SHP77 treated with DMSO at 0.1 percent for 48 hours (cell line): ENCODE data around the gene EXOC3.

Experiments
- DNase-seq: peaks from one replicate; lab custom pipeline; 2025; lab: John Stamatoyannopoulos, UW

Gene EXOC3

DNA sequence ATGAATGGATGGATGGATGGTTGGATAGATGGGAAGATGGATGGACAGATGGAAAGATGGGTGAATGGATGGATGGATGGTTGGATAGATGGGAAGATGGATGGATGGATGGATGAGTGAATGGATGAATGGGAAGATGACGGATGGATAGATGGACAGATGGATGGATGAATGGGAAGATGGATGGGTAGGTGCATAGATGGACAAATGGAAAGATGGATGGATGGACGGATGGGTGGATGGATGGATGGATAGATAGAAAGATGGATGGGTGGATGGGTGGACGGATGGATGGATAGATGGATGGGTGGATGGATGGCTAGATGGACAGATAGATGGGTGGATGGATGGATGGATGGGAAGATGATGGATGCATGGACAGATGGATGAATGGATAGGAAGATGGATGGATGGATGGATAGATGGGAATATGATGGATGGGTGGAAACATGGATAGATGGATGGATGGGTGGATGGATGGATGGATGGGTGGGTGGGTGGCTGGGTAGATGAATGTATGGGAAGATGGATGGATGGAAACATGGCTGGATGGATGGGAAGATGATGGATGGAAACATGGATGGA lies 16.5 kb upstream of the EXOC3 start:
- DNase-seq, result no peak

DNA sequence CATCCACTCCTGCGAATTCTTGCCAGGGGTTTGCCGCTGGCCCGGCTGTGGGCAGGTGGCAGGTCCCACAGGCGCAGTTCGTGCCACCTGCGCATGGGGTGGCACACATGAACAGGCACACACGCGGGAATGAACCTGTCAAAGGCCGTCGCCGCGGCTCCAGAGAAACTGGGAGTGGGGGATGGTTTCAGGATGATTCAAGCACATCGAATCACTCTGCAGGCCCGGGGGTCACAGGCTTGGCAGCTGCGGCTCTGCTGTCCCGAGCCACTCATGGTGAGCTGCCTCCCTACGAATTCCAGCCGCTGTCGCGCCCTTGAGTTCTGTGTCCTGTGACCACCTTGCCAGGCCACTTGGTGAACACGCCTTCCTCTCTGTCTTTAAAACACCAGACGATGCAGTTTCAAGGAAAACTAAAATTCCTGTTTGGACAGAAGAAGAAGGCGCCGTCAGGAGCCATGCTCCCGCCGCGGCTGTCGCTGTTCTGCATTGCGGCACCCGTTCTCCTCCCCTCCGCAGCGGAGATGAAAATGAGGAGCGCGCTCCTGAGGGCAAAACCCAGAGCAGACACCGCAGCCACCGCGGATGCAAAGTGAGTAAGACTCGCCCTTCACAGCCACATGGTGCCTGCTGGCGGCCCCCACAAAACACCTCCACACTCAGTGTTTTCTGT lies 15.4 kb upstream of the EXOC3 start:
- no peak for DNase-seq

DNA sequence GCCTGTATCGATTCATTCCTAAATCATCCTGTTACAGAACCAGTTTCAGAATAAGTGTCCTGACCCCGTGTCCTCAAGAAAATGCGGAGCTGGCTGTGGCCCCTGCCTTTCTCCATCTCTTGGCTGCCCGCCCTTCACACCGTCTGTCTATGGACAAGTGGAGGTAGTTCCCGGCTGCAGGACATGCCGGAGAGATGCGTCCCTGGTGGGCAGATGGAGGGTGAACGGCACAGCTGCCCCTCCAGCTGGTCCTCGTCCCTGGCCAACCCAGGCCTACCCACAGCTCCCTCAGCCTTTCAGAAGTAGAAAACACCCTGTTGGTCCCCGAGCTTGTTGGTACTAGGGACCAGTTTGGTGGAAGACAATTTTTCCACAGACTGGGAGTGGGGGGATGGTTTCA lies 14.8 kb upstream of the EXOC3 start:
- DNase-seq, result no peak

DNA sequence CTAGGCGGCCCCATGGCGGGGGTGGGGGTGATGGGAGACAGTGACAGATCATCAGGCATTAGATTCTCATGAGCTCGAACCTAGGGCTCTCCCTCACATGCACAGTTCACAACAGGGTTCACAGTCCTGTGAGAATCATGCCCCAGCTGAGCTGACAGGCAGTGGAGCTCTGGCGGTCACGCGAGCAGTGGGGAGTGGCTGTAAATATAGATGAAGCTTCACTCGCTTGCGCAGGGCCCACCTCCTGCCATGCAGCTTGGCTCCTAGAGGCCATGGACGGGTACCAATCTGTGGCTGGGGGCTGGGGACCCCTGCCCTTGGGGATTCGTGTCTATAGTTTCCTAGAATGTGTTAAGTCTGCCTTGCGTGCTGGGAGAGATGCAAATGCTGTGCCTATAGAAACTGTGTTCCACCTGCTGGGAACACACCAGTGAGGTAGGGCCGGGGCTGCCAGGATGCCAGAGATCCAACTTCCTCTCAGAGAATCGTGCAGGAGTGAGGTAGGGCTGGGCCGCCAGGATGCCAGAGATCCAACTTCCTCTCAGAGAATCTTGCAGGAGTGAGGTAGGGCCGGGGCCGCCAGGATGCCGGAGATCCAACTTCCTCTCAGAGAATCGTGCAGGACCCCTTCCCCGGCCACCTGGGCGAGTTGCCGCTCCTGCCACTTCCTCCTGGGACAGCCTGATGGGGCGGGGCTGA lies 14.1 kb upstream of the EXOC3 start:
- DNase-seq, result no peak

DNA sequence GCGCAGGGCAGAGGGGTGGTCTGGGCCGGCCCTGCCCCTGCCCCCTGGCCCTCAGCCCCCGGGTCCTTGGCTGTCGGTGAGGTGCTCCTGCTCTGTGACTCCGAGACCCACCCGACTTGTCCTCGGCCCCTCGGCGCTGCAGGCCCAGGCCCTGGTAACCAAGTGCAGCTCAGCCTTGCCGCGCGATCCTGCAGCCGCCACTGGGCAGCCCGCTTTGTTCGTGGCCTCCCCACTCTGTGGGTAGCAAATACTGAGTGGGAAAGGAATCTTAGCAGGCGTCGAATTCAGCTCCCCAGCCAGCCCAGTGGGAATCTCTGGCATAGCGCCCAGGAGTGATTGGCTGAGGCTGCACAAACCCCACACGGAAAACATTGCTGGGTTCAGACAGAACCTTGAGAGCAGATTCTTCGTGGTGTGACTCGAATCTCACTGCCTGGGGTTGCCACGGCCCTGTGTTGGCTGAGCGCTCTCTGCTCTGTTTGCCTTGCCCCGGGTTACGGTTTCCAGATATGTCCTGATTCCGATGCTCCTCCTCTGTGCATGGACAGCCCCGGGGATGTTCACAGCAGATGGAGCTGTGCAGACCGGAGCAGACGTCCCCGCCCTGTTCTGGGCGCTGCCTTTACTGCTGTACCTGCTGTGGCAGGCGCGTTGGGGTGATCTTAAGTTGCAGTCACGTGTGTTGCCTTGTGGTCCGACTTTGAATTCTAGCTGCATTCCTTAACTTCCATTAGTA lies 13.4 kb upstream of the EXOC3 start:
- DNase-seq, result no peak

DNA sequence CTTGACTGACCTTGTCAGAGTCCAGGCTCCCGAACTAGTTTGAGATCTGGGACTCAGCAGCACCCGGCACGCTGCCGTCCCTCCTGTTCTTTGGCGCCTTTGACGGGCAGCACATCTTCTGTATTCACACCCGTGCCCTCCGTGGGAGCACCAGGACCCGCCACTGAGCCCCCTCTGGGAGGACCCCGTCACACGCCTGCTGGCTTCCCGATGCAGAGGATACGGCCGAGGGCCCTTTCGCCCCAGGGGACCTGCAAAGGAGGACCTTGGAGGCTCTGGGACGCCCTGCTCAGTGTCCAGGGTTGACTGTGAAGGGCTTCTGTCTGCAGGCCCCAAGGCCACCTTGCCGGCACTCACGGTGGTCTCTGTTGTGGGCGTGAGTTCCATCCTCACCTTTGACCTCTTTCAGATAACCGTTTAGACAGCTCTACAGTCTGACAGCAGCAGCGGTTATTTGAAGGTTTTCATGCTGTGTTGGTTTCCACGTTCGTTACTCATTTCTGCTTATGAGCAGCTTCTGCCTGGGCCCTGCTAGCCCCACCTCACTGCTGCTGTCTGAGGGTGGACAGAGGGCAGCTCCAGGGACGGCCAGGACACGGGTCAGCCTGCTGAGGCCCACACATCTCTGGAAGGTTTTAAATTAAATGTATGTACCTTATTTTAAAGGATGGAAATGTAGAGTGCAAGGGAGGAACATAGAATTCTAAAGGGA lies 12.6 kb upstream of the EXOC3 start:
- DNase-seq, result no peak

DNA sequence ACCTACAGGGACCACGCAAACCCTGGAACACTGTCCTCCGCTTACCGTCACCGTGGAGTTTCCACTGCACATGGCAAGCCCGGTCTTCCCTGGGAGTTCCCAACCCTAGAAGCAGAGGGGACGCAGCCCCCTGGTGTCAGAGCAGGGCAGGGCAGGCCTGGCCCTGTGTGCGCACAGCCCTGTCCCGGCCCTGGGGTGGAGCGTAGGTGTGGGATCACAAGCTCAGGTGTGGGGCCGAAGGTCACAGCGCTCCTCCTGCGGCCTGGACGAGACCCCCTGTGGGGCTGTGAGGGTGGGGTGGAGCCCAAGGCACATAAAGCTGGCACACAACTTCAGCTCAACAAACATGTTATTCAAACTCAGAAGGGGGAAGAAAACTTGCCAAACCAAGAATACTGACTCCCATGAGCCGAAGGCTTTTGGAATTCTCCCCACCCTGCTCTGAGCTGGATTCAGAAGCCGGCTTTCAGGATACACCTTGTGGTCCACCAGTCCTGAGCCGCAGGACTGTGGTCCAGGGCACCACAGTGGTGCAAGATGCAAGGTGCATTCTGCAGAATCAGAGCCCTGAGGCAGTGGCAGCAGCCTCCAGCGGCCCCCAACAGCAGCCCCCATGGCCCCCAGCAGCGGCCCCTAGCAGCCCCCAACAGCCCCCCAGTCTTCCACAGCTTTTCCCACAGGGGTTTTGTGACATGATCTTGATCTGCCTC lies 11.8 kb upstream of the EXOC3 start:
- no peak for DNase-seq

DNA sequence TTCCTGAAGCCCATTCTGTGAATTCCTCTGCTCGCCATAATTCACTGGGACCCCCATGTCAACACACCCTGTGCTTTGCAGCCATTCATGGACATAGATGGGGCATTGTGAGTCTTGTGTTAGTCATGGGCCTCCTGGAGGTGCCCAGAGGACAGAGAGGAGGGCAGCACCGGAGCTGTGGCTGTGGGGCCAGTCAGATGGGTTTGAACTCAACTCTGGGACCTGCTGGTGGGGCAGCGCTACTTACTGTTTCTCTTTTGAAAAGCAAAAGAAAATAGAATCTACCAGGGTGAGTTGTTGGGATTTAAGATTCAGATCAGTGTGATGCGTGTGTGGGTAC lies 11.3 kb upstream of the EXOC3 start:
- no peak for DNase-seq

DNA sequence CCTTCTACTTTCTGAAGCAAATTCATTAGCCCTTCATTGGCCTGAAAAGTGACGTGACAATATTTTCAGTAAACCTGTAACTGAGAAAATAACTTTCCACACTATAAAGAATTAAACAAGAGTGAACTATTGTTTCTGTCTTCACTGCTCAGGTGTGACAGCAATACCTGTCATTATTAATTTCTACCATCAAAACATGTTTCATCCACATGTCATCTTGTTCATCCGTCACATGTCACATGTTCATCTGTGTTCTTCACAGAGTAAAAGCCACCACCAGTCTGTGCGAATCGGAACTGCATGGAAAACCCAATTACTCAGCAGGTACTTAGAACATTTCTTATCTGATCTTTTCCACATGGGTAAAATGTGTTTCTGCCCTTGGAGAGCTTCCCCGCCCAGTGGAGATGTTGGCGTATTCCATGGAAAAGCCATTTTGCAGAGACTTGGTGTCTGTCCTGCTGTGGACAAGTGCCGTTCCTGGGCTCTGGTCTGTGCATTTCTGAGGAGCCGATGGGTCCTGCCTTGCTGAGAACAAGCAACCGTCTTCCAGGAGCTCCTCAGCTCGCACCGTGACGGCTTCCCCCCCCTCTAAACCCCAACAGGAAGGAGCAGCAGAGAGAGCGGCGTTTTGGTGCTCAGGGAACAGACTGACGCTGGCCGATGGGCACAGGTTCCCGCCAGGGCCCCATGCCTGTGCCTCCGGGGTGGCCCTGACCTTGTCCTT lies 10.6 kb upstream of the EXOC3 start:
- DNase-seq, result no peak

DNA sequence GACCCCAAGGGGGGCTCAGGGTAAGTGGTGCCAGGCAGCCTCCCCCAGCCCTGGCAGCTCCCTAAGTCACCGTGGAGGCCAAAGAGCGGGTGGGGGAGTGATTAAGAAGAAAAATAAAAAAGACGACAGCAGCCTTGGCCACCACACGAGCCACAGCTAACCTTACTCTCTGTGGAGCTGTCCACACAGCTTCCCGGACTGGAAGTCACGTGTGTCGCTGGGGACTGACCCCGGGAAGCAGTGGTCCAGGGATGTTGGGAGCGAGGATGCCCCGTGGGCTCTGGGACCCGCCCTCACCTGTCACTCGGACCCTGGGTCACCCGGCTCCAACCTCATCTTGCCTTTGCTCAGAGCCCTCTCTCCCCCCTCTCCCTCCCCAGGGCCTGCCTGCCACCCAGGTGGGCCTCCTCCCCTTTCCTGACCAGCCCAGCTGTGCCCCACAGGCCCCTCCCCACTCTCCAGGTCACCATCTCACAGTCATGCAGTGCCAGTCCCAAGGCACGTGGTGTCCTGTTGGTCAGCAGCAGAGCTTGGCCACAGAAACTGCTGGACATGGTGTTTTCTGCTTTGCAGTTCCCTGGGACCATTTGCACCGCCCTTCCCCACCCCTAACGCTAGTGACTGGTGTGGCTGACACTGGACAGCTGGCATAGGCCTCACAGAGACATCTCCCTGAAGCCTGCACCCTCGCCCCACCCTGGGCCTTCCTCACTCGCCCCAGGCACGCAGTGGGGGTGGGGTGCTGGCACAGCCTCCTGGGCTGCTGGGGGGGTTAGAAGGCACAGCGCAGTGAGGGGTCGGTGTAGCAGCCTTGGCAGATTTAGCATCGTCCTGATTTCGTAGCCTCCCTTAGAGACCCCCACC lies 9.8 kb upstream of the EXOC3 start:
- DNase-seq, result no peak

DNA sequence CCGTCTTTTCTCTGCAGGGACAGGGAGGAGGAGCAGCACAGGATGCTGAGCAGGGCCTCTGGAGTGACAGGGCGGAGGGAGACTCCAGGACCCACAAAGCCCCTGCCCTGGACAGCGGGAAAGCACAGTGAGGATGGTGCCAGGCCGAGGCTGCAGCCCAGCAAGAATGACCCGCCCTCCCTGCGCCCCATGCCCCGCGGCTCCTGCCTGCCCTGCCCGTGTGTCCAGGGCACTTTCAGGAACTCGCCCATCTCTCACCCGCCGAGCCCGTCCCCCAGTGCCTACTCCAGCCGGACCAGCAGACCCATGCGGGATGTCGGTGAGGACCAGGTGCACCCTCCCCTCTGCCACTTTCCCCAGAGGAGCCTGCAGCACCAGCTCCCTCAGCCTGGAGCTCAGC lies 9.1 kb upstream of the EXOC3 start:
- no peak for DNase-seq

DNA sequence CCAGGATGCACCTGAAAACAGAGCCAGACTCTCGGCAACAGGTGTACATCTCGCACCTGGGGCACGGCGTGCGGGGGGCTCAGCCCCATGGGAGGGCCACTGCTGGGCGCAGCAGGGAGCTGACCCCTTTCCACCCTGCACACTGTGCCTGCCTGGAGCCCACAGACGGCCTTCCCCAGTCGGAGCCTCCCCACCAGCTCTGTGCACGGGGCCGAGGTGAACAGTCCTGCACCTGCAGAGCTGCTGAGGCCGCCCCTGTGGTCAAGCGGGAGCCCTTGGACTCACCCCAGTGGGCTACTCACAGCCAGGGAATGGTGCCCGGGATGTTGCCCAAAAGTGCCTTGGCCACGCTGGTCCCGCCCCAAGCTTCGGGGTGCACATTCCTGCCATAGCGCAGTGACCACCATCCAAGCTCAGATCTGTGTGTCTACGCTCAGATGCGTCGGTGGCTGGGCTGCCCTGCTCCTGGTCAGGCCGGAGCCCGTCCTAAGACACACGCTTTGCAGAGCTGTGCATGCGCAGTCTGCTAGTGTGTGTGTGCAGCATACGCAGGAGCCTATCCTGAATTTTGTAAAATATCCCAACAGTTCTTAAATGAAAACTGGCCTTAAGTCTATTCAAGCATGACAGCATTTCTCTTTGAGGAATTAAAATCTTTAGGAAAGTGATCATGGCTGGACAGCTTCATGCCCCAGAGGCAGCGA lies 8.4 kb upstream of the EXOC3 start:
- DNase-seq, result no peak

DNA sequence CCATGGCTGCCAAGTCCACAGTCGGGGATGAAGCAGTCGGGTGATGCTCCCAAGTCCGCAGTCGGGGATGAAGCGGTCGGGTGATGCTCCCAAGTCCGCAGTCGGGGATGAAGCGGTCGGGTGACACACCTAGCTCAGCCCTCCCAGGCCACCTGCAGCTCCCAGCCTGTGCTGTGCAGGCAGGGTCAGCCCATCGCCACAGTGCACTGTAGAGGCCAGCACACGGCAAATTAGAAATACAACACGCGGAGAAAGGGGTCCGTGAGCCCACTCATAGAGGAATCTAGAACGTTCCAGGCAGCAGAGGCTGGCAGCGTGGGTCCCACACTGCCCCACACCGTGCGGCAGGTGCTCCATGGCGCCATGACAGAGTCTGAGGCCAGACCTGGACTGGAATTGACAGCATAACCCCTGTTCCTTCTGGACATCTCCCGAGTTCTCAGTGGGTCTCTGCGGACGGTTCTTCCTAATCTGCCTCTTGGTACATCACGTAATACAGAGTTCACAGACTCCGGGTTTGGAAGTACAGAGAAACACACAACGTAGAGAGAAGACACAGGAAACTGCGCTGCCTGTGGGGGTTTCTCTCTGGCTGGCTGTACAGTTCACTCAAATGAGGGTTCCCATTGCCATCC lies 7.7 kb upstream of the EXOC3 start:
- no peak for DNase-seq

DNA sequence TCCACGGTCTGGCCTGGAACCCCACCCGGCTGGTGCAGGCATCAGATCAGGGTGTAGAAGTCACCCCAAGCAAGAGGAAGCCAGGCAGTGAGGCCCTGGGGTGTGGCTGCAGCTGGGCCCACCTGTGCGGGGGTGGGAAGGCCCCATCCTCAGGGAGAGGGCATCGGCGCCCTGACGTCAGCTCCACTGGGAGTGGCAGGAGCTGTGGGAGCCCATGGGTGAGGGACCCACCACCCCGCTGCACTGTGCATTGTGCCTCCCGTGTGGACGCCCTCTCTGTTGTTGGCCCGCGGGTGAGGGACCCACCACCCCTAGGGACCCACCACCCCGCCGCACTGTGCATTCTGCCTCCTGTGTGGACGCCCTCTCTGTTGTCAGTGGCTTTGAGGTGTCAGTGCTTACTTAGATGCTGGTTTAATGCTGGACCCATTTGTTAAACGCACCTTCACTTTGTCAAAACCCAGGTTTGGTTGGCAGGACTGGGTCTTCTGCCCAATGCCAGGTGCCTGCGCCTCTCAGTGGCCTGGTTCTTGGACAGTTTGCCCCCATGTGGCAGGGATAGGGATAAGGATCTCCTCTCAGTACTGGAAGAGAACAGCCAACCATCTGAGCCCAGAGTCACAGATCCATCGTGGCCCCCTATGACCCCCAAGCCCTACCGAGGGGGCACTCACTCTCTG lies 6.9 kb upstream of the EXOC3 start:
- peak; percentile 17 for DNase-seq

DNA sequence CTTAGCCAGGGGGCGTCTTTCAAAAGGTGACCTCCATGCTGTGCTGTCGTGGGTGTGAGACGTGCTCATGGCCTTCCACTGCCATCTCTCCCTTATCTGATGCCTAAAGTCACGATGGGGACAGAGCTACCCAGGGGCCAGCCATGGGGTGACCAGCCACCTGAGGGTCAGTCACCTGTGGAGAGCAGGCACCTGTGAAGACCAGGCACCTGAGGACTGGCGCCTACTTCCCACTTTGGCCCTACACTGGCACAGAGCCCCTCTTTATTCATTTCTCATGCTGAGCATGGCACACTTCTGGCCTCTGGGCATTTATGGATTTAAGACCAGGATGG lies 6.4 kb upstream of the EXOC3 start:
- DNase-seq, result no peak

DNA sequence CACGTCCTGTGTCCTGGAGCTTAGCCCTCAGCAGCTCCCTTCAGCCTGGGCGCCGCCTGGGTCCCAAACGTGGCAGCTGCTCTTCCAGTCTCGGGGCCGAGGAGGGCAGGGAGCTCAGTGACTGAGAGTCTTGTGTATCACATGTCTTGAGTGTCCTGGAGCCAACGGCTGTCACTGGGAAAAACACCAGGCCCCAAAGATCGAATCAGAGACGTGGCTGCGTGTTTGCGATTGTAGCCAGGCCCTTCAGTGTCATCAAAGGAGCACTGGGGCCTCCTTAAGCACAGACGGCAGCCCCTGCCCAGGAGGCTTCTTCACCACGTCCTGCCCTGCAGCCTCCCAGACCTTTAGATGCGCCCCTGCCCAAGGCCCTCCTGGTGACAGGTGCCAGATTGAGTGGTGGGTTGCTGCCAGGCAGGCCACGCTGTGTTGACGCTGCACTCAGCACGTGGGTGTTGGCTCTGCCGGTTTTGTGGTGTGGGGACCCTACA lies 5.7 kb upstream of the EXOC3 start:
- DNase-seq, result no peak

DNA sequence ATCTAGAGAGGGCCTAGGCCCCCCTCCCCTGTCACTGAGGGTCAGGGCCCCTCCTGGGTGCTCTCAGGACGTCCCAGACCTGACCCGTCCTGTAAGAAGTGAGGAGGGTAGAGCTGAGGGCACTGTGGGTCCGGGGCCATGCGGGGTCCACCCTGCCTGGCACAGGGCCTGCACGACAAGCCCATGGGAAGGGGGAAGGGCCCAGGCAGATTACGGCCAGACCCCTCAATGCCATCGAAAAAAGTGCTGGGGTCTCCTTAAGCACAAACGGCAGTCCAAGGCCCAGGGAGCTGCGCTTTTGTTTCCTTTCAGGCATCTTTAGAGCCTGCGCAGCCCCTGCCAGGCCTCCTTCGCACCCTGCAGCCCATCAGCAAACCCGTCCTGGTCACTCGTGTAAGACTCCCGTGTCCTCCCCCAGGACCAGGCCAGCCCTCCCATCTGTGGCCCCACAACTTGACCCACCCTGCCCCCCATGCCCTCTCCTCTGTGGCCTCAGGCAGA lies 4.4 kb upstream of the EXOC3 start:
- no peak for DNase-seq

DNA sequence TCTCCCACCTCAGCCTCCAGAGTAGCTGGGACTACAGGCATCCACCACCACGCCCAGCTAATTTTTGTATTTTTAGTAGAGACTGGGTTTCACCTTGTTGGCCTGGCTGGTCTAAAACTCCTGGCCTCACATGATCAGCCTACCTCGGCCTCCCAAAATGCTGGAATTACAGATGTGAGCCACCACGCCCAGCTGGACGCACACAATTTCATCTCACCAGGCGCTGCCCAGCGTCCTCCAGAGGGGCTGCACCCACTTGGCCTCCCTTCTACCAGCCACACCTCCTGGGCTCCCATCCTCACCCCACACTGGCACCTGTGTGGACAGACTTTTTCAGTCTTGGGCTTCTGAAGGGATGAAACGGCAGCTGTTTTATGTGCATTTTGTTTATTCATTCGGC lies 3.8 kb upstream of the EXOC3 start:
- no peak for DNase-seq
